ENCODE results near the gene TMEM106C.

DNA sequence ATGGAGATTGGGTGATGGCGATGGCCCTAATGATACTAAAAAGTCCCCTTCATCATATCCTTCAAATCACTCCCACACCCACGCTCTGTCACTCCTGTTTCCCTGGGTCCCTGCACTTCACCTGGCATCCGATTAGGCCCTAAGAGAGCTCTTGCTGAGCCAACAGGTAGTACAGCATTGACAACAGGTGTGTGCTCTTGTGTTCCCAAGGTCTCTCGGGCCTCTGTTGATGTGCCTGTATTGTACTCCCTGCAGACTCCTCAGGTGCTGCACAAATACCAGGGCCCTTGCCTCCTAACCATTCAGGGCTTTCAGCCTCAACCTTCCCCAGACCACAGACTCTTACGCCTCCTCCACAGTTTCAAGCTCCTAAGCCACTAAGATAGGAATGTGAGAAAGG lies 32.8 kb upstream of the TMEM106C start:
- TF ChIP-seq, protein P1, sequence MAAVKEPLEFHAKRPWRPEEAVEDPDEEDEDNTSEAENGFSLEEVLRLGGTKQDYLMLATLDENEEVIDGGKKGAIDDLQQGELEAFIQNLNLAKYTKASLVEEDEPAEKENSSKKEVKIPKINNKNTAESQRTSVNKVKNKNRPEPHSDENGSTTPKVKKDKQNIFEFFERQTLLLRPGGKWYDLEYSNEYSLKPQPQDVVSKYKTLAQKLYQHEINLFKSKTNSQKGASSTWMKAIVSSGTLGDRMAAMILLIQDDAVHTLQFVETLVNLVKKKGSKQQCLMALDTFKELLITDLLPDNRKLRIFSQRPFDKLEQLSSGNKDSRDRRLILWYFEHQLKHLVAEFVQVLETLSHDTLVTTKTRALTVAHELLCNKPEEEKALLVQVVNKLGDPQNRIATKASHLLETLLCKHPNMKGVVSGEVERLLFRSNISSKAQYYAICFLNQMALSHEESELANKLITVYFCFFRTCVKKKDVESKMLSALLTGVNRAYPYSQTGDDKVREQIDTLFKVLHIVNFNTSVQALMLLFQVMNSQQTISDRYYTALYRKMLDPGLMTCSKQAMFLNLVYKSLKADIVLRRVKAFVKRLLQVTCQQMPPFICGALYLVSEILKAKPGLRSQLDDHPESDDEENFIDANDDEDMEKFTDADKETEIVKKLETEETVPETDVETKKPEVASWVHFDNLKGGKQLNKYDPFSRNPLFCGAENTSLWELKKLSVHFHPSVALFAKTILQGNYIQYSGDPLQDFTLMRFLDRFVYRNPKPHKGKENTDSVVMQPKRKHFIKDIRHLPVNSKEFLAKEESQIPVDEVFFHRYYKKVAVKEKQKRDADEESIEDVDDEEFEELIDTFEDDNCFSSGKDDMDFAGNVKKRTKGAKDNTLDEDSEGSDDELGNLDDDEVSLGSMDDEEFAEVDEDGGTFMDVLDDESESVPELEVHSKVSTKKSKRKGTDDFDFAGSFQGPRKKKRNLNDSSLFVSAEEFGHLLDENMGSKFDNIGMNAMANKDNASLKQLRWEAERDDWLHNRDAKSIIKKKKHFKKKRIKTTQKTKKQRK (IDR thresholded peaks at IDR 0.05; ENCODE audit: low read depth, low read length) = no peak
- TF ChIP-seq MEF2A (IDR thresholded peaks at IDR 0.05; ENCODE audit: insufficient read depth, low read depth, low read length) (no peak), SMARCA5 (IDR thresholded peaks at IDR 0.05) (no peak), NFXL1 (IDR thresholded peaks at IDR 0.05; ENCODE audit: borderline replicate concordance) (no peak), POLR2A (IDR thresholded peaks at IDR 0.05; ENCODE audit: low read depth, low read length) (no peak), E2F4 (IDR thresholded peaks at IDR 0.05; ENCODE audit: low read depth, low read length) (no peak)
- TF ChIP-seq, protein P2, sequence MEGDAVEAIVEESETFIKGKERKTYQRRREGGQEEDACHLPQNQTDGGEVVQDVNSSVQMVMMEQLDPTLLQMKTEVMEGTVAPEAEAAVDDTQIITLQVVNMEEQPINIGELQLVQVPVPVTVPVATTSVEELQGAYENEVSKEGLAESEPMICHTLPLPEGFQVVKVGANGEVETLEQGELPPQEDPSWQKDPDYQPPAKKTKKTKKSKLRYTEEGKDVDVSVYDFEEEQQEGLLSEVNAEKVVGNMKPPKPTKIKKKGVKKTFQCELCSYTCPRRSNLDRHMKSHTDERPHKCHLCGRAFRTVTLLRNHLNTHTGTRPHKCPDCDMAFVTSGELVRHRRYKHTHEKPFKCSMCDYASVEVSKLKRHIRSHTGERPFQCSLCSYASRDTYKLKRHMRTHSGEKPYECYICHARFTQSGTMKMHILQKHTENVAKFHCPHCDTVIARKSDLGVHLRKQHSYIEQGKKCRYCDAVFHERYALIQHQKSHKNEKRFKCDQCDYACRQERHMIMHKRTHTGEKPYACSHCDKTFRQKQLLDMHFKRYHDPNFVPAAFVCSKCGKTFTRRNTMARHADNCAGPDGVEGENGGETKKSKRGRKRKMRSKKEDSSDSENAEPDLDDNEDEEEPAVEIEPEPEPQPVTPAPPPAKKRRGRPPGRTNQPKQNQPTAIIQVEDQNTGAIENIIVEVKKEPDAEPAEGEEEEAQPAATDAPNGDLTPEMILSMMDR (IDR thresholded peaks at IDR 0.05 in 2 of 3, conservative IDR thresholded peaks at IDR 0.05 in 1 of 3; ENCODE audit: control insufficient read depth in 2 of 3, extremely low read depth in 1 of 3, insufficient read depth in 1 of 3, low read depth in 3 of 3, low read length in 3 of 3) = no peak
- TF ChIP-seq, protein P3, sequence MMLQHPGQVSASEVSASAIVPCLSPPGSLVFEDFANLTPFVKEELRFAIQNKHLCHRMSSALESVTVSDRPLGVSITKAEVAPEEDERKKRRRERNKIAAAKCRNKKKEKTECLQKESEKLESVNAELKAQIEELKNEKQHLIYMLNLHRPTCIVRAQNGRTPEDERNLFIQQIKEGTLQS (IDR thresholded peaks at IDR 0.05; ENCODE audit: borderline replicate concordance, extremely low read depth, low read depth, low read length) = no peak

Measured in GM12878 (cell line).